Kidney (tissue), 14 donors: ENCODE measurements around the gene BOLA2B. TPM values are rescaled to one million over a fixed set of nuclear protein-coding genes. Genes with fewer than 3 reads are reported as not detected.

ENCODE experiments used
- DNase-seq, 5 donors: peaks; one replicate each; pipeline ENCODE4 v3.0.0-alpha.2; 2013 to 2020
- FAIRE-seq: peaks from 2 replicates; lab custom pipeline; 2012; peaks lifted over from hg19 to GRCh38; lab: Jason Lieb, UNC
- H3K27ac ChIP-seq, 2 donors: one replicate each; pipeline ENCODE4 v1.7.0; 2013; ENCODE audit warnings: low read depth in 2 of 2, low read length in 2 of 2, inconsistent platforms in 1 of 2
- H3K27me3 ChIP-seq: one replicate; pipeline ENCODE4 v1.7.1; 2013; ENCODE audit warnings: low read length, inconsistent platforms; ENCODE audit not compliant: control insufficient read depth, insufficient read depth
- H3K36me3 ChIP-seq, 3 donors: one replicate each; pipeline versions ENCODE4 v1.7.0 to v1.7.1; 2013; ENCODE audit warnings: low read length in 3 of 3, control low read depth in 1 of 3, inconsistent platforms in 1 of 3; ENCODE audit not compliant: insufficient read depth in 3 of 3, control insufficient read depth in 2 of 3
- H3K4me1 ChIP-seq, 3 donors: one replicate each; pipeline versions ENCODE4 v1.7.0 to v1.7.1; 2013; ENCODE audit warnings: low read length in 3 of 3, inconsistent platforms in 1 of 3, low read depth in 1 of 3; ENCODE audit not compliant: control insufficient read depth in 2 of 3, insufficient read depth in 2 of 3
- H3K4me3 ChIP-seq, 3 donors: one replicate each; pipeline versions ENCODE4 v1.7.0 to v1.8.1; 2013; ENCODE audit warnings: low read length in 3 of 3, control low read depth in 1 of 3, inconsistent platforms in 1 of 3
- H3K9ac ChIP-seq, 3 donors: one replicate each; pipeline versions ENCODE4 v1.7.0 to v1.7.1; 2013; ENCODE audit warnings: low read length in 3 of 3, control low read depth in 1 of 3, inconsistent platforms in 1 of 3
- H3K9me3 ChIP-seq, 3 donors: one replicate each; pipeline versions ENCODE4 v1.7.0 to v1.7.1; 2013; ENCODE audit warnings: low read length in 3 of 3, control low read depth in 1 of 3, inconsistent platforms in 1 of 3; ENCODE audit not compliant: control insufficient read depth in 2 of 3, insufficient read depth in 1 of 3
- CTCF ChIP-seq: IDR thresholded peaks from 3 replicates; pipeline ENCODE4 v1.5.1; 2012; ENCODE audit warnings: mild to moderate bottlenecking, moderate library complexity, borderline replicate concordance; ENCODE audit not compliant: insufficient read depth; ENCODE audit errors: extremely low read depth
- intact Hi-C: fragments of 100-400 bp; cut with DNase I; formaldehyde crosslinking; loops from one replicate; pipeline ENCODE4 v1.11.1; 2022
- polyA plus RNA-seq: library from polyadenylated mRNA; stranded (reverse); fragments of 350-450 nt; fragmentation: Illumina TruSeq; extraction: RNeasy Lipid Tissue Mini Kit (QIAGEN cat#74804); gene quantifications from one replicate; pipeline ENCODE4 v1.2.3, GENCODE V29; 2014; ENCODE audit warnings: low read depth, low replicate concordance; ENCODE audit not compliant: insufficient read depth
- total RNA-seq: library from RNA; stranded (reverse); fragmentation: NEBNext Ultra II Directional; extraction: Animal tissue kit (Norgen Biotek cat#: 25700); gene quantifications from one replicate; pipeline ENCODE4 v1.2.1, GENCODE V29; 2021
- donor health status: control.
- donor health status: control.
- donor health status: control.
- donor health status: control.
- donor health status: control.
- donor health status: DM: yes; HTN: yes; CAD: no.
- donor health status: Normal renal cell carcinoma (clear cell type).

Gene BOLA2B
- total and polyA plus RNA-seq, 2 donors from 2014 or later, result 77.6 to 177 TPM

GRCh38 chr16:30184096-30184890 lies 9.2 kb downstream of the BOLA2B start:
- peaks cover 0 to 2% (median 0%) of the 10 kb centered on the region in 3 donors for H3K4me1 ChIP-seq
- TF ChIP-seq CTCF, result no peak
- peak overlapping the region in 1 of 3 donors; percentile 9 for H3K4me3 ChIP-seq
- no peak overlapping the region for H3K27ac ChIP-seq
- intact Hi-C loops, result no loop called here
- no peaks in the 10 kb centered on the region for H3K9me3 ChIP-seq
- no peaks in the 10 kb centered on the region for H3K36me3 ChIP-seq
- no peak for FAIRE-seq
- no peaks in the 10 kb centered on the region for H3K27me3 ChIP-seq
- DNase-seq, result peak in 3 of 5 donors; percentile 29 to 83 (median 68)
- no peak overlapping the region for H3K9ac ChIP-seq

GRCh38 chr16:30183233-30184095 lies 10.0 kb downstream of the BOLA2B start, which contains the start of gene CORO1A:
TSS of gene CORO1A (plus strand) at chr16:30183602. CDS start at chr16:30185210, 1,608 bp downstream.
- no peak for FAIRE-seq

GRCh38 chr16:30180741-30181140 lies 12.7 kb downstream of the BOLA2B start:
- no peaks in the 10 kb centered on the region for H3K27me3 ChIP-seq
- intact Hi-C loops, result no loop called here
- no peaks in the 10 kb centered on the region for H3K9me3 ChIP-seq
- no peak overlapping the region for H3K9ac ChIP-seq
- DNase-seq (no peak), FAIRE-seq (no peak)
- H3K4me1 ChIP-seq, result no peaks in the 10 kb centered on the region
- H3K27ac ChIP-seq, result no peak overlapping the region
- no peak overlapping the region for H3K4me3 ChIP-seq
- no peak for TF ChIP-seq CTCF
- H3K36me3 ChIP-seq, result no peaks in the 10 kb centered on the region

More at GRCh38 chr16:30183233-30184095, 10.0 kb downstream of the BOLA2B start, which contains the start of gene CORO1A:
- Histone ChIP-seq H3K4me3 (peak within 1 kb of the TSS; percentile 49 to 58 (median 51)), H3K27ac (peak within 1 kb of the TSS in 1 of 2 donors; percentile 53), H3K9ac (peak within 1 kb of the TSS in 2 of 3 donors; percentile 48 to 59), H3K36me3 (no peaks in the 10 kb centered on the region), H3K27me3 (no peaks in the 10 kb centered on the region), H3K4me1 (peaks cover 0 to 2% (median 0%) of the 10 kb centered on the region in 3 donors), H3K9me3 (no peaks in the 10 kb centered on the region)
- DNase-seq, result peak; percentile 85 to 95 (median 91)
- no peak for TF ChIP-seq CTCF
- intact Hi-C loops, result no loop called here
